GM13977 (cell line): Measurements from ENCODE around the gene CDKL4.
"Not testable (repeated sequence)": the region's sequence is repeated elsewhere in the genome, so short reads cannot be mapped to it uniquely, and the experiment has no call there.

Source experiments
- DNase-seq: peaks from one replicate; pipeline ENCODE4 v3.0.0; 2012; ENCODE audit warnings: low spot score
- in situ Hi-C: fragments of 300-500 bp; cut with MboI; formaldehyde crosslinking; loops from one replicate; pipeline ENCODE4 v1.12.0; 2022; ENCODE audit warnings: low sequenced_read_pairs, low pct_unique_long_range_greater_than_20kb, mixed read lengths, inconsistent platforms; ENCODE audit not compliant: unreplicated experiment
- TF ChIP-seq, protein P1 (sequence below): IDR thresholded peaks from 2 replicates; pipeline ENCODE4 v1.5.1; 2012; ENCODE audit warnings: mild to moderate bottlenecking, control low read depth; ENCODE audit not compliant: insufficient read depth; ENCODE audit errors: extremely low read depth, missing control alignments

Gene CDKL4

DNA sequence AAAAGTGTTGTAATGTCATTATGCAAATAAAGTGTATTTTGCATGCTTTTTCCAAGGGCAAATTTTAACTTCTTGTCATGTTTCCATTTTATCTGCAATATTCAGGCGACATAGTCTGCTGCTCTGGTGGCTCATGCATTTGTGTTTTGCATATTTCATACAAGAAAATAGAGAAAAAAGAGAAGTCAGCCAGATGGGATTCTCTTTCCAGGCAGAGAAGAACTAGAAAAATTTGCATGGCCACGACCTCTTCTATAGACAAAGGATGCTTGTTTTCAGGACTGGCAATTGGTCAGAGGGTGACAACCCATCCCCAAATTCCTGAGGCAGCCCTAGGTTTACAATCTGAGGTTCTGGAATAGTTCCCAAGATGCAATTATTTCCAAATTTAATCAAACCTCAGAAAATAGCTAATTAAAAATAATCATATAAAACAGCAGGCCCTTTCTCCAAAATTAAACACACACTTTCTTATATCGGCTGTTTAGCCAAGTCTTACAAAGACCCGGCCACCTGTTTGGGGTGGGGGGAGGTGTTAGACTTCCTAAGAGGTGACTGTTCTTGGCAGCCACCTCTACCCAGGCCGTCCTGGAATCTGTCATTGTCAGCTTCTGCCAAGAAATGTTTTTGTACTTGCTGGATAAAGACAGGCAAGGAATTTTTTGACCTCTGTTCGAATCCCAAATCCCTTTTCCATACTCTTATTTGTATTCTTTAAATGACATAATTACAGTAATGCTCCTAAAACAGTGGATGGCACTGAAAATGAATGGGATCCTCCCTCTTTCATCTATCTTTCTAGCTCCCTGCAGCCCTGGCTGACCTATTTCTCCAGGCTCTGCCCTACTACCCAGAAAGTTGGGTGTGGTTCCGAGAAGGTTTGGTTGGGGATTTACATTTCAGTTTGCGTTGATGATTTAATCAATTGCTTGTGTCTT, 102.2 kb downstream of the CDKL4 start:
- TF ChIP-seq, protein P1, sequence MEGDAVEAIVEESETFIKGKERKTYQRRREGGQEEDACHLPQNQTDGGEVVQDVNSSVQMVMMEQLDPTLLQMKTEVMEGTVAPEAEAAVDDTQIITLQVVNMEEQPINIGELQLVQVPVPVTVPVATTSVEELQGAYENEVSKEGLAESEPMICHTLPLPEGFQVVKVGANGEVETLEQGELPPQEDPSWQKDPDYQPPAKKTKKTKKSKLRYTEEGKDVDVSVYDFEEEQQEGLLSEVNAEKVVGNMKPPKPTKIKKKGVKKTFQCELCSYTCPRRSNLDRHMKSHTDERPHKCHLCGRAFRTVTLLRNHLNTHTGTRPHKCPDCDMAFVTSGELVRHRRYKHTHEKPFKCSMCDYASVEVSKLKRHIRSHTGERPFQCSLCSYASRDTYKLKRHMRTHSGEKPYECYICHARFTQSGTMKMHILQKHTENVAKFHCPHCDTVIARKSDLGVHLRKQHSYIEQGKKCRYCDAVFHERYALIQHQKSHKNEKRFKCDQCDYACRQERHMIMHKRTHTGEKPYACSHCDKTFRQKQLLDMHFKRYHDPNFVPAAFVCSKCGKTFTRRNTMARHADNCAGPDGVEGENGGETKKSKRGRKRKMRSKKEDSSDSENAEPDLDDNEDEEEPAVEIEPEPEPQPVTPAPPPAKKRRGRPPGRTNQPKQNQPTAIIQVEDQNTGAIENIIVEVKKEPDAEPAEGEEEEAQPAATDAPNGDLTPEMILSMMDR: no peak

DNA sequence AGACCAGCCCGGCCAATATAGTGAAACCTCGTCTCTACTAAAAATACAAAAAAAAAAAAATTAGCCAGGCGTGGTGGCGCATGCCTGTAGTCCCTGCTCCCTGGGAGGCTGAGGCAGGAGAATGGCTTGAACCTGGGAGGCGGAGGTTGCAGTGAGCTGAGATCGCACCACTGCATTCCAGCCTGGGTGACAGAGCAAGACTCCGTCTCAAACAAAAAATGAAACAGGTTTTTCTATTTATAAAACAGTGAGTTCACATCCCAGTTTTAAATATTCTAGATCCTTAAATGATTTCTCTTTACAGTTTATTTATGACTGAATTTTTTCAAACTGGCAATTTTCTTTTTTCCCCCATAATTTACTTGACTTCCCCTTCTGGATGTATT, 102.8 kb downstream of the CDKL4 start:
- DNase-seq, in situ Hi-C loops: not testable (repeated sequence)

More for the DNA sequence above, 102.2 kb downstream of the CDKL4 start:
- in situ Hi-C loops: no loop called here
- no peak for DNase-seq

DNA sequence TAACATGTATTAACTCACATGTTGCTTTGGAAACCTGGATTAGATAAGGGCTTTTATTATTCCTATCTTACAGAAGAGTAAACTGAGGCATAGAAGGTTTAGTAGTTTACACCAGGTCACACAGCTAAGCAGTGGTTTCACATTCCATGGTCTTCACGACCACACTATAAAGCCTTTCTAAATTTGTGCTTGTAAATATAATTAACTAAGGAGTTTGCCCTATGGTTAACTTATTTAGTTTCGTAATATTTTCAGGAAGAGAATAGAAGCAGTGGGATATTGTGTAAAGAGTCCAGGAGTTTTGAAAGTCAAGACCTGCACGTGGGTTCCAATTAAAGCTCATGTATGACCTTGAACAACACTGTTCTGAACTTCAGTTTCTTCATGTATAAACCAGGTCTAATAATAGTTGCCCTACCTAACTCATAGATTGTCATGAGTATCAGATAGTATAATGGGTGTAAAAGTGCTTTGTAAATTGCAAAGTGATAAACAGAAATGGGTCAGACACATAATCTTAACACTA, 103.4 kb downstream of the CDKL4 start:
- in situ Hi-C loops: no loop called here
- no peak for DNase-seq

DNA sequence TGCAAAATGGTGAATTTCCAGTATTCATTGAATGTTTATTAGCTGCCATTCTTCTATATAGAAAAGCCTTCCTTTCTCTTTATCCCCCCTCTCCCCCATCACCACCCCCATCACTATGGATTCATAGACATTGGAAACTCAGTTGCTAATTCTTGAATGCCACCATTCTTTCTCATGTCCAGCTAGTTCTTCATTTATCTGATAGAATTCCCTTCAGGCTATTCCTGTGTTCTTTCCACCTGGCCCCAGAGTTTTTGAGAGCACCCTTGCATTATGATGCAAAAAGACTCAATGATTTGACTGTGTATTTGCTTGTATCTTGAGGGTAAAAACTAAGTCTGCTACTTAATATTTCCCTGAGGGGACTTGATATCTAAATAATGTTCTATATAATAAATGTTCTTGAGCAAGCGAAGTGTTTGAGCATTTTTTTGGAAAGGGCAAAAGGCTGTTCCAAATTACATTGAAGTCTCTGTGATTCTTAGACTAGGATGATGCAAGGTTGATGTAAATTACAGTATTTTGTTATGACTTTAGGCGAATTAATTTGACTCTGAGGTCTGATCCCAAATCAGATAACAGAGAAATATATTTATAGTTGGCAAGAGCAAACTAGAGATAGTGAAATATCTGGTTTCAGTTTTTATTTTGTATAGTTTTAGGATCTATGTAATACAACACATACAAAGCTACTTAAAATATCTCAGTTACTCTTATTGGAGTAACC, 104.1 kb downstream of the CDKL4 start:
- TF ChIP-seq, protein P1: no peak

More for the DNA sequence above, 103.4 kb downstream of the CDKL4 start:
- TF ChIP-seq, protein P1: no peak

DNA sequence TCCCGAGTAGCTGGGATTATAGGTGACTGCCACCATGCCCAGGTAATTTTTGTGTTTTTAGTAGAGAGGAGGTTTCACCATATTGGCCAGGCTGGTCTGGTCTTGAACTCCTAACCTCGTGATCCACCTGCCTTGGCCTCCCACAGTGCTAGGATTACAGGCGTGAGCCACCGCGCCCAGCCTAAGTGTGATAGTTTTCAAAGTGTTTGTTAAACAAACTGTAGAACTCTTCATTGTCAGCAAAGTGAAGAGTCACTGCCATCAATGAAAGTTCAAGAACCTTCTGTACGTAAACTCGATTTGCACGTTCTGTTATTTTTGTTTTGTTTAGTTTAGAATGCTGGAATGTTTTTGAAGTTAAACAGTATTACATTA, 104.9 kb downstream of the CDKL4 start:
- in situ Hi-C loops: no loop called here
- no peak for DNase-seq
- TF ChIP-seq, protein P1: no peak

More for the DNA sequence above, 104.1 kb downstream of the CDKL4 start:
- in situ Hi-C loops: no loop called here
- no peak for DNase-seq

DNA sequence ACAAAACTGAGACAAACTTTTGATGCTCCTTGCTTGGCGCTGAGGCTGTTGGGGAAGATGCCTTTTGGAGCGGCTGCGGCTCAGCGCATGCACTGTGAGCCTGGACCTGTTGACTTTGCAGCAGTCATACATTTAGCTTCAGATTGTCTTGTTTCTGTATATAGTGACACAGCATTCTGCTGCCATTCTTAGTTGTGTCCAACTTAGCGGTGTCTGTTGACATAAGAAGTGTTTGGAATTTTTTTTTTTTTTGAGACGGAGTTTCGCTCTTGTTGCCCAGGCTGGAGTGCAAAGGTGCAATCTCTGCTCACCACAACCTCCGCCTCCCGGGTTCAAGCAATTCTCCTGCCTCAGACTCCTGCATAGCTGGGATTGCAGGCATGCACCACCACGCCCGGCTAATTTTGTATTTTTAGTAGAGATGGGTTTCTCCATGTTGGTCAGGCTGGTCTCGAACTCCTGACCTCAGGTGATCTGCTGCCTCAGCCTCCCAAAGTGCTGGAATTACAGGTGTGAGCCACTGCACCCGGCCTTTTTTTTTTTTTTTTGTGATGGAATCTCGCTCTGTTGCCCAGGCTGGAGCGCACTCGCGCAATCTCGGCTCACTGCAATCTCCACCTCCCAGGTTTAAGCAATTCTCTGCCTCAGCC, 105.5 kb downstream of the CDKL4 start:
- DNase-seq, in situ Hi-C loops: not testable (repeated sequence)

DNA sequence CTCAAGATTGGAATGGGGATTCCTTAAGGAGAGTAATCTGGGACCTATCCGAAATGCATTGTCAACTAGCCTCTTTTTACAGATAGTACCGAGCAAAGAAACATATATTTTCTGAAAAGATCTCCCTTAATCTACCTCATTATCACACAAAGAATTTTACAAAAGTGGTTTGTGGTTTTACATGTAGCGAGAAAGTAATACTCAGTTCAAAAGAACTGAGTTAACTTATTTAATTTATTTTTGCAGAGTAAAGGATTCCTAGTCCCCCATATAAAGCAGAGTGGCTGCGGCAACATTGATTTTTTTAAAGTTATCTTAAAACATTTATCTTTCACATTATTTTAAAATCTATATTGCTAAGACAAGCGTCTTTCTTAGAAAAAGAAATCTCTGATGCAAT, 107.0 kb downstream of the CDKL4 start:
- TF ChIP-seq, protein P1: no peak
- in situ Hi-C loops: no loop called here
- DNase-seq: no peak
